ENCODE measurements around the gene GDPD3.

Gene GDPD3

DNA sequence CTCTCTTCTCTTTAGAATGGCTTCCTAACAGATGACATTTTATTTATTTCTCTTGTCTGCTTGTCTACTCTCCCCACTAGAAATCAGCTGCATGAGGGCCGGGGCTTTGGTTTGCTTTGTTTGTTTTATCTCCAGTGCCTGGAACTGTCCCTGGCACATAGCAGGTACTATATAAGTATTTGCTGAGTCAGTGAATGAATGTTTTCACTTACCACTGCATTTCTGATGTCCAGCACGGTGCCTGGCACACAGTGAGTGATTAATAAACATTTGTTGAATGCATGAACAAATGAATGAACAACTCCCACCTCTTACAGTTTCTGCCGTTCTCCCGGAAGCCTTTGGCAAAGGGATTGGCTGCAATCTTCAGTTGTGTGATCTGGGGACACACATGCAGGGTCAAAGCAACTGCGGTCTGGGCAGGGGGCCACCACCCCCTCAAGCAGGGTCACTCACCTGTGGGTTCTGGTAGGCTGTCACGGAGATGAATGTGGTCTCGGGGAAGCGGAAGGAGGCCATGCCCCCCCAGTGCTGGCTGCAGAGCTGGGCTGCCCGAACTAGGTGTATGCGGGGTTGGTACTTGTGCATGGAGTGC, 25.0 kb downstream of the GDPD3 start:
- Histone ChIP-seq H3K27ac (ENCODE audit: low read depth, low read length) (no peak overlapping the region), H3K36me3 (ENCODE audit: control insufficient read depth, low read length) (peaks cover 22% of the 10 kb centered on the region), H4K20me1 (ENCODE audit: control insufficient read depth, insufficient read depth, low read depth, low read length) (no peaks in the 10 kb centered on the region), H3K4me2 (ENCODE audit: low read length) (no peak overlapping the region), H3K4me1 (ENCODE audit: control insufficient read depth, low read length) (peaks cover 34% of the 10 kb centered on the region), H3K9me3 (ENCODE audit: control insufficient read depth, insufficient read depth, low read length) (no peaks in the 10 kb centered on the region), H3K79me2 (ENCODE audit: control insufficient read depth, low read length) (no peaks in the 10 kb centered on the region), H3K9me2 (replicated peaks; ENCODE audit: control insufficient read depth, low read length) (no peaks in the 10 kb centered on the region), H3K4me3 (ENCODE audit: low read length) (no peak overlapping the region), H3K27me3 (ENCODE audit: control insufficient read depth, low read length) (no peaks in the 10 kb centered on the region), H3F3A (ENCODE audit: control insufficient read depth, insufficient read depth) (peaks cover 11% of the 10 kb centered on the region; the same call in 1 of the 2 replicates)
- TF ChIP-seq, protein P1, sequence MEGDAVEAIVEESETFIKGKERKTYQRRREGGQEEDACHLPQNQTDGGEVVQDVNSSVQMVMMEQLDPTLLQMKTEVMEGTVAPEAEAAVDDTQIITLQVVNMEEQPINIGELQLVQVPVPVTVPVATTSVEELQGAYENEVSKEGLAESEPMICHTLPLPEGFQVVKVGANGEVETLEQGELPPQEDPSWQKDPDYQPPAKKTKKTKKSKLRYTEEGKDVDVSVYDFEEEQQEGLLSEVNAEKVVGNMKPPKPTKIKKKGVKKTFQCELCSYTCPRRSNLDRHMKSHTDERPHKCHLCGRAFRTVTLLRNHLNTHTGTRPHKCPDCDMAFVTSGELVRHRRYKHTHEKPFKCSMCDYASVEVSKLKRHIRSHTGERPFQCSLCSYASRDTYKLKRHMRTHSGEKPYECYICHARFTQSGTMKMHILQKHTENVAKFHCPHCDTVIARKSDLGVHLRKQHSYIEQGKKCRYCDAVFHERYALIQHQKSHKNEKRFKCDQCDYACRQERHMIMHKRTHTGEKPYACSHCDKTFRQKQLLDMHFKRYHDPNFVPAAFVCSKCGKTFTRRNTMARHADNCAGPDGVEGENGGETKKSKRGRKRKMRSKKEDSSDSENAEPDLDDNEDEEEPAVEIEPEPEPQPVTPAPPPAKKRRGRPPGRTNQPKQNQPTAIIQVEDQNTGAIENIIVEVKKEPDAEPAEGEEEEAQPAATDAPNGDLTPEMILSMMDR (IDR thresholded peaks at IDR 0.05; ENCODE audit: low read depth, low read length, poor library complexity, severe bottlenecking), result no peak
- no peak for TF ChIP-seq EZH2phosphoT487 (IDR thresholded peaks at IDR 0.05; ENCODE audit: borderline replicate concordance, low read length)

DNA sequence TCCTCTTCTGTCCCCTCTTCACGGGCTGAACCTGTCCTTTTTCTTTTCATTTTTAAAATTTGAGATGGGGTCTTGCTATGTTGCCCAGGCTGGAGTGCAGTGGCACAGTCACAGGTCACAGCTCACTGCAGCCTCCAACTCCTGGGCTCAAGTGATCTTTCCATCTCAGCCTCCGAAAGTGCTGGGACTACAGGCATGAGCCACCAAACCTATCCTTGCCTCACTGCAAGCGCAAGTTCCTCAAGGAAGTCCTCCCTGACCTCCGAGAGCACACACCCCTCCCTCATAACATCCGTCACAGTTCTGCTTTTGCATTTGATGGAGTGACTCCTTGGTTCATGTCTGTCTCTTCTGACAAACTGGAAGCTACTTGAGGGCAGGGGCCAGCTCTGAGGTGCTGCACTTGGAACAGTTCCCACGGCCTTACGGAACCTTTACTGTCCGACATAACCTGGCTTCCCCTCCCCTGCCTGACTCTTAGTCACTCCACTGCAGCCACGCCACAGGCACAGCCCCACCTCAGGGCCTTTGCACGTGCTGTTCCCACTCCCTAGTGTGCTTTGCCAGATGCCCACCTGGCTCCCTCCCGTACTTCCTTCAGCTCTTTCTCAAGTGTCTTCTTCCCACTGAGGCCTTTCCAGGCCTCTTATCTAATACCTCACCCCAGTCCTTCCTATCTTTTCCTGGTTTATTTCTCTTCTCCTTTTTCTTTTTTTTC, 26.0 kb downstream of the GDPD3 start:
- 0 out of 2 replicates have a peak, but pooled peaks cover 6% of the 10 kb centered on the region for H3F3A ChIP-seq (ENCODE audit: control insufficient read depth, insufficient read depth)
- TF ChIP-seq EZH2phosphoT487 (IDR thresholded peaks at IDR 0.05; ENCODE audit: borderline replicate concordance, low read length), result no peak
- TF ChIP-seq, protein P1 (IDR thresholded peaks at IDR 0.05; ENCODE audit: low read depth, low read length, poor library complexity, severe bottlenecking), result no peak
- no peaks in the 10 kb centered on the region for H3K9me2 ChIP-seq (replicated peaks; ENCODE audit: control insufficient read depth, low read length)
- peaks cover 32% of the 10 kb centered on the region for H3K36me3 ChIP-seq (ENCODE audit: control insufficient read depth, low read length)
- H3K9me3 ChIP-seq (ENCODE audit: control insufficient read depth, insufficient read depth, low read length), result no peaks in the 10 kb centered on the region
- no peaks in the 10 kb centered on the region for H3K27me3 ChIP-seq (ENCODE audit: control insufficient read depth, low read length)
- no peak overlapping the region for H3K27ac ChIP-seq (ENCODE audit: low read depth, low read length)
- no peaks in the 10 kb centered on the region for H4K20me1 ChIP-seq (ENCODE audit: control insufficient read depth, insufficient read depth, low read depth, low read length)
- peaks cover 24% of the 10 kb centered on the region for H3K4me1 ChIP-seq (ENCODE audit: control insufficient read depth, low read length)
- H3K79me2 ChIP-seq (ENCODE audit: control insufficient read depth, low read length), result no peaks in the 10 kb centered on the region
- no peak overlapping the region for H3K4me2 ChIP-seq (ENCODE audit: low read length)
- H3K4me3 ChIP-seq (ENCODE audit: low read length), result no peak overlapping the region

DNA sequence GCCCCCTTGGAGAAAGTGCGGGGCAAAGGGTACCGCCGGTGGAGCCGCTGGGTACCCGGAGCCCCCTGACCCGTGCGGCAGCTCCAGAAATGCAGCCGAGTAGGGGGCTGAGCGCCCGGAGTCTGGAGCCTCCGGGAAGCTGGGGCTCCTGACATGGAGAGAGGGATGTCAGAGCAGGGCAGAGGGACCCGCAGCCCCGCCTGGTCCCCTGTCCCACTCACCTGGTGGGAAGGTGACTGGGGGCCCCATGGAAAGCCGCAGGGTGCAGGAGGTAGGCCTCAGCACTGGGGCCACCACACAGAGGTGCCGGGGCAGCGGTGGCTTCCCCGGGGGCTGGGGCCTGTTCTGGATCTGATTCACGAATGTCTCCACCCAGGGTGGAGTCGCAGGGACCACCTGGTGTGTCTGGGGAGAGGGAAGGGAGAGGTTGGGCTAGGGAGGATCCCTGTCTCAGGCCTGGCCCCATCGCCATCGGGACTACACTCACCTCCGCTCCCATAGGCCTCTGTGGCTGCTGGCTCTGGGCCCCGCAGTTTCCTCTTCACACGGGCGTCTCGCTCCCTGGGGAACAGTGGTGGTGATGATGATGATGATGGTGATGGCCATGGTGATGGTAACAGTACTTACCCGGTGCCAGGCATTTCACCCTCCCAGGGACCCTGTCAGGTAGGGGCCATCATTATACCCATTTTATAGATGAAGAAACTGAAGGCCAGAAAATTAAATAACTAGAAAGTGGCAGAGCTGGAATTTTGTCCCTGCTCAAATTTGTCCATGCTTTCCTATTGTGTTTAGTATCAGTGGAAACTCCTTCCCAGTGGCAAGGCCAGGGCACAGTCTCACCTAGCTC, 26.8 kb downstream of the GDPD3 start:
- Histone ChIP-seq H3K9me3 (ENCODE audit: control insufficient read depth, insufficient read depth, low read length) (no peaks in the 10 kb centered on the region), H3K27me3 (ENCODE audit: control insufficient read depth, low read length) (no peaks in the 10 kb centered on the region), H3F3A (ENCODE audit: control insufficient read depth, insufficient read depth) (0 out of 2 replicates have a peak, but pooled peaks cover 6% of the 10 kb centered on the region), H3K4me2 (ENCODE audit: low read length) (no peak overlapping the region), H4K20me1 (ENCODE audit: control insufficient read depth, insufficient read depth, low read depth, low read length) (no peaks in the 10 kb centered on the region), H3K79me2 (ENCODE audit: control insufficient read depth, low read length) (no peaks in the 10 kb centered on the region), H3K4me3 (ENCODE audit: low read length) (no peak overlapping the region), H3K36me3 (ENCODE audit: control insufficient read depth, low read length) (peaks cover 36% of the 10 kb centered on the region), H3K4me1 (ENCODE audit: control insufficient read depth, low read length) (peaks cover 19% of the 10 kb centered on the region), H3K9me2 (replicated peaks; ENCODE audit: control insufficient read depth, low read length) (no peaks in the 10 kb centered on the region), H3K27ac (ENCODE audit: low read depth, low read length) (no peak overlapping the region)
- TF ChIP-seq, protein P1 (IDR thresholded peaks at IDR 0.05; ENCODE audit: low read depth, low read length, poor library complexity, severe bottlenecking), result no peak
- TF ChIP-seq EZH2phosphoT487 (IDR thresholded peaks at IDR 0.05; ENCODE audit: borderline replicate concordance, low read length), result no peak
